NCI-H1048 (cell line): Measurements from ENCODE around the gene UNC13D.
"Not testable (repeated sequence)": the region's sequence is repeated elsewhere in the genome, so short reads cannot be mapped to it uniquely, and the experiment has no call there.

Source experiments
- DNase-seq: peaks from one replicate; lab custom pipeline; 2025; lab: John Stamatoyannopoulos, UW

Gene UNC13D

GRCh38 chr17:75820094-75821080, 23.8 kb downstream of the UNC13D start:
- no peak for DNase-seq

GRCh38 chr17:75819678-75820077, 24.5 kb downstream of the UNC13D start:
- no peak for DNase-seq

GRCh38 chr17:75819116-75819515, 25.1 kb downstream of the UNC13D start:
- DNase-seq, result no peak

- DNase-seq, result no peak
Observed at GRCh38 chr17:75818326-75818885, 25.8 kb downstream of the UNC13D start.

- no peak for DNase-seq
Observed at GRCh38 chr17:75817571-75817970, 26.6 kb downstream of the UNC13D start.

GRCh38 chr17:75816693-75817092, 27.5 kb downstream of the UNC13D start:
- no peak for DNase-seq

GRCh38 chr17:75815399-75815798, 28.8 kb downstream of the UNC13D start:
- DNase-seq, result no peak

GRCh38 chr17:75814900-75815373, 29.3 kb downstream of the UNC13D start:
- no peak for DNase-seq

- no peak for DNase-seq
Observed at GRCh38 chr17:75814021-75814395, 30.2 kb downstream of the UNC13D start.

GRCh38 chr17:75813081-75814020, 30.9 kb downstream of the UNC13D start:
- DNase-seq, result no peak

- no peak for DNase-seq
Observed at GRCh38 chr17:75812096-75813013, 31.8 kb downstream of the UNC13D start.

- DNase-seq, result no peak
Observed at GRCh38 chr17:75811174-75811573, 33.0 kb downstream of the UNC13D start.

GRCh38 chr17:75810756-75811155, 33.4 kb downstream of the UNC13D start:
- not testable (repeated sequence) for DNase-seq

- no peak for DNase-seq
Observed at GRCh38 chr17:75810216-75810615, 34.0 kb downstream of the UNC13D start.

- DNase-seq, result no peak
Observed at GRCh38 chr17:75809631-75810111, 34.5 kb downstream of the UNC13D start.

- no peak for DNase-seq
Observed at GRCh38 chr17:75808905-75809621, 35.1 kb downstream of the UNC13D start.

- no peak for DNase-seq
Observed at GRCh38 chr17:75808549-75808904, 35.7 kb downstream of the UNC13D start.

- no peak for DNase-seq
Observed at GRCh38 chr17:75807861-75808260, 36.3 kb downstream of the UNC13D start.

- DNase-seq, result no peak
Observed at GRCh38 chr17:75806822-75807500, 37.2 kb downstream of the UNC13D start.

GRCh38 chr17:75803883-75804282, 40.3 kb downstream of the UNC13D start:
- no peak for DNase-seq
